Measurements from ENCODE around the gene FNDC3B. TPM values are rescaled to one million over a fixed set of nuclear protein-coding genes. Genes with fewer than 3 reads are reported as not detected.
"Not testable (repeated sequence)": the region's sequence is repeated elsewhere in the genome, so short reads cannot be mapped to it uniquely, and the experiment has no call there.

The FNDC3B gene
- total RNA-seq, 2 donors from 2014 or later = 12.0 to 17.7 TPM

DNA sequence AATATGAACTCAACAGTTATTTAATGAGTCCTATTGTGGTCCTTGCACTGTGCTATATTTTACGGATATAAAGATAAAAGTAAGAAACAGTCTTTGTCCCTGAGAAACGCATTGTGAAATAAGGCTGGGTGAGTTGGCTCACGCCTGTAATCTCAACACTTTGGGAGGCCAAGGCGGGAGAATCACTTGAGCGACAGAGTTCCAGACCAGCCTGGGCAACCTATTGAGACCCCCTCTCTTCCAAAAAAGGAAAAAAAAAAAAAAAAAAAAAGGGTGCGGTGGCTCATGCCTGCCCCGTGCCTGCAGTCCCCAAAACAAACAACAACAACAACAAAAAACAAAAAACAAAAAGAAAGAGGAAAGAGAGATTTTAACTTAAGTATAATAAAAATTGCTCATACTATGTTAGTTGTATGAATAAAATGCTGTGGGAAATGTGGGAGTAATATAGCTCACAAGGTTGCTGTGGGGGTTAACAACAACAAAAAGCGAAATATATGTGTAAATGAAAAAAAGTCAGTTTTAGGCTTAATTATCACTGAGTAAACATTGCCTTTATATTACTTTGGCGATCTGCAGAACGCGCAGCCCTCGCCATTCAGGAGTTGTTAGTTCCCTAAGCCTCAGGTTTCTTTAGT is 461 bp upstream of the FNDC3B start:
- no peak for DNase-seq
- Mint-ChIP-seq H3K4me3 (peak overlapping the region; percentile 97), H3K36me3 (ENCODE audit: insufficient read depth in 2 of 2) (peaks cover 3 to 4% of the 10 kb centered on the region in 2 donors), H3K9me3 (no peaks in the 10 kb centered on the region), H3K27ac (peak overlapping the region; percentile 97), H3K27me3 (ENCODE audit: low read depth) (no peaks in the 10 kb centered on the region), H3K4me1 (ENCODE audit: low read depth) (peaks cover 48% of the 10 kb centered on the region)
- ATAC-seq (replicated peaks in 1 of 2) = peak; percentile 1 to 6

- H3K4me1 Mint-ChIP-seq (ENCODE audit: low read depth) = peaks cover 45% of the 10 kb centered on the region
- no peak overlapping the region for H3K27ac Mint-ChIP-seq
- no peaks in the 10 kb centered on the region for H3K27me3 Mint-ChIP-seq (ENCODE audit: low read depth)
These were observed 951 bp downstream of the FNDC3B start for GRCh38 chr3:172040078-172040980.

DNA sequence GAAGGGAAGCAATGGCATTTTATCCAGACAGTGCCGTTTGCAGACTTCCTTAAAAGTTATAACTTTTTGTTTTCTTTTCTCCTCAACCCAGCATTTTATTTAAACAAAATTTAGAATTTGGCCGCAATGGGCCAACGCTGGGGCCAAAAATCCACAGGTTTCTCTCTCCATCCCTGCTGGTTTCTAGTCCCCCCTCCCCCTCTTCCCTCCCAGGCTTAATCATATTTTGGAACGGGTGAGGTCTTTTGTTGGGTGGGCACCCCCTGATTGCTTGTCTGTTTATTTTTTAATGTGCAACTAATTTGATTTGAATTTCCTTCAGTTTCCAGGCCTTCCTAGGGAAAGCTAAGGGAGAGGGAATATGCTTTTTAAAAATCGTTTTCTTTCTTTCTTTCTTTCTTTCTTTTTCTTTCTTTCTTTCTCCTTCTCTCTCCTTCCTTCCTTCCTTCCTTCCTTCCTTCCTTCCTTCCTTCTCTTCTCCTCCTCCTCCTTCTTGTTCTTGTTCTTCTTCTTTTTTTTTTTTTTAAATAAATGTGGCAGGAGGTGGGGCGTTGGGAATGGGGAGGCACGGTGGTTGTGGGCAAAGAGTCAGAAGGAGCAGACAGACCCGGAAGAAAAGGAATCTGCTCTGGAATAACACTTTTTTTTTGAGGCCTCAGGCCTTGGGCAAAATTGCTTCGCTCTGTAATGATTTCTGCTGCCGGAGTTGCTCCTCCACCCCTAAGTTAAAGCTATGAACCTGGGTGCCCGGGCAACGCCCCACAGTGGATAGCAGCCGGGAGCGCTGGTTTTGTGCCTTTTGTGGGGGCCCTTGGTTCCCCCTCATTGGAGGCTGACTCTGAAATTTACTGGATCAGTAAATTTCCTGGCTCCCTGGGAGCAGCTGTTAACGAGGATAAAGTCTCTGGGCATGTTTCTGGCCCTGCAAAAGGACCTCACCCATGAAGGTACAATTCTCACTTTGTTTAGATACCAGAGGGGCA is 1.9 kb downstream of the FNDC3B start:
- Mint-ChIP-seq H3K4me1 (ENCODE audit: low read depth) (peaks cover 48% of the 10 kb centered on the region), H3K36me3 (ENCODE audit: insufficient read depth in 2 of 2) (peaks cover 3 to 4% of the 10 kb centered on the region in 2 donors), H3K27ac (peak overlapping the region; percentile 93), H3K4me3 (peak overlapping the region; percentile 83 to 92), H3K9me3 (no peaks in the 10 kb centered on the region), H3K27me3 (ENCODE audit: low read depth) (no peaks in the 10 kb centered on the region)
- ATAC-seq (replicated peaks in 1 of 2) (no peak), DNase-seq (no peak)

More at GRCh38 chr3:172040078-172040980, 951 bp downstream of the FNDC3B start:
- Mint-ChIP-seq H3K4me3 (peak overlapping the region; percentile 97), H3K9me3 (no peaks in the 10 kb centered on the region), H3K36me3 (ENCODE audit: insufficient read depth in 2 of 2) (peaks cover 3 to 4% of the 10 kb centered on the region in 2 donors)
- peak; percentile 46 to 68 for DNase-seq
- peak; percentile 35 to 60 for ATAC-seq (replicated peaks in 1 of 2)

DNA sequence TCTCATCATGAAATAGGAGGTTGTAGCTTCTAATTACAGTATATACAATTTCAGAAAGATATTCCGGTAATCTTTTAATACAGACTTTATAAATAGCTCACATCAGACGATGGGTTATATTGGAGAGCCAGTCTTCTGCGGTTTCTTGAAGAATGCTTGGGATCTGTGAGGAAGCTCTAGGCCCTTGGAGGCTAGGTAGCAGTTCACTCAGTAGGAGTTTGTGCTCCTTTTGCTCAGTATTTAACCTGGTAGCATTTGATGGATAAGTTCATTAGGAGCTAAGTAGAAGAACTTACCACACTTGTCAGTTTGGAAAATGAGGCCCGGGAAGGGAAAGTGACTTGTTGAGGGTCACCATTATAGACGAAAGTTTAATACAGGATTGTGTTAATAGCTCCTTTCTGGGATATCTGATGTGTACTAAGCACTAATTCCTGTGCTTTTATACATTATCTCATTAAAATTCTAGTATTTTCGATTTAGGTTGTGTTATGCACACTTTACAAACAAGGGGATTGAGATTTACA is 2.8 kb downstream of the FNDC3B start:
- no peaks in the 10 kb centered on the region for H3K27me3 Mint-ChIP-seq (ENCODE audit: low read depth)
- no peak overlapping the region for H3K27ac Mint-ChIP-seq
- H3K4me3 Mint-ChIP-seq = peak overlapping the region in 1 of 2 donors; percentile 20
- H3K9me3 Mint-ChIP-seq = no peaks in the 10 kb centered on the region
- peaks cover 48% of the 10 kb centered on the region for H3K4me1 Mint-ChIP-seq (ENCODE audit: low read depth)
- DNase-seq (no peak), ATAC-seq (replicated peaks in 1 of 2) (no peak)
- peaks cover 3 to 4% of the 10 kb centered on the region in 2 donors for H3K36me3 Mint-ChIP-seq (ENCODE audit: insufficient read depth in 2 of 2)

DNA sequence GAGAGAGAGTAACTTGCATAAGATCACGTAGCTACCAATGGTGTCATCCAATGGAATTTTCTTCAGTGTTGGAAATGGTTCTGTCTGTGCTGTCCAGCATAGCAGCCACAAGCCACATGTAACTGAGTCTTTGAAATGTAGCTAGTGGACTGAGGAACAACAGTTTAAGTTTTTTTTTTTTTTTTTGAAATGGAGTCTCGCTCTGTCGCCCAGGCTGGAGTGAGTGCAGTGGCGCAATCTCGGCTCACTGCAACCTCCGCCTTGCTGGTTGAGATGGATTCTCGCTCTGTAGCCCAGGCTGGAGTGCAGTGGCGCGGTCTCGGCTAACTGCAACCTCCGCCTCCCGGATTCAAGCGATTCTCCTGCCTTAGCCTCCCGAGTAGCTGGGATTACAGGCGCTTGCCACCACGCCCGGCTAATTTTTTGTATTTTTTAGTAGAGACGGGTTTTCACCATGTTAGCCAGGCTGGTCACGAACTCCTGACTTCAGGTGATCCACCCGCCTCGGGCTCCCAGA is 3.3 kb downstream of the FNDC3B start:
- H3K27me3 Mint-ChIP-seq (ENCODE audit: low read depth); H3K4me3 Mint-ChIP-seq; DNase-seq; H3K27ac Mint-ChIP-seq; H3K36me3 Mint-ChIP-seq (ENCODE audit: insufficient read depth in 2 of 2); H3K9me3 Mint-ChIP-seq; ATAC-seq (replicated peaks in 1 of 2): not testable (repeated sequence)
- H3K4me1 Mint-ChIP-seq (ENCODE audit: low read depth) = peaks cover 43% of the 10 kb centered on the region

DNA sequence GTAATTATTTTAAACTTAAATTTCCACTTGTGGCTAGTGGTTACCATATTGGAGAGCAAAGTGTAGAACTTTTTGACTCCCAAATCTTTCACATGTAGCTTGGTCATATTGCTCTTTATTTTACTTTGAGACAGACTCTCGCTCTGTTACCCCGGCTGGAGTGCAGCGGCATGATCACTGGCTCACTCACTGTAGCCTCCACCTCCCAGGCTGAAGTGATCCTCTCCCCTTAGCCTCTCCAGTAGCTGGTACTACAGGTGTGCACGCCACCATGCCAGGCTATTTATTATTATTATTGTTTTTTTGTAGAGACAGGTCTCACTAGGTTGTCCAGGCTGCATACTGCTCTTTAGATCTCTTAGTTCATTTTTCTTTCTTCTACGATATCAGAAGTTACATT is 3.9 kb downstream of the FNDC3B start:
- peaks cover 3 to 4% of the 10 kb centered on the region in 2 donors for H3K36me3 Mint-ChIP-seq (ENCODE audit: insufficient read depth in 2 of 2)
- no peak for DNase-seq
- peaks cover 40% of the 10 kb centered on the region for H3K4me1 Mint-ChIP-seq (ENCODE audit: low read depth)
- ATAC-seq (replicated peaks in 1 of 2) = no peak
- H3K27me3 Mint-ChIP-seq (ENCODE audit: low read depth) = no peaks in the 10 kb centered on the region
- no peak overlapping the region for H3K27ac Mint-ChIP-seq
- H3K4me3 Mint-ChIP-seq = no peak overlapping the region
- no peaks in the 10 kb centered on the region for H3K9me3 Mint-ChIP-seq

- Mint-ChIP-seq H3K36me3 (ENCODE audit: insufficient read depth in 2 of 2) (peaks cover 3 to 4% of the 10 kb centered on the region in 2 donors), H3K4me3 (no peak overlapping the region), H3K27me3 (ENCODE audit: low read depth) (no peaks in the 10 kb centered on the region), H3K4me1 (ENCODE audit: low read depth) (peaks cover 35% of the 10 kb centered on the region), H3K9me3 (peaks cover 0 to 1% of the 10 kb centered on the region in 2 donors), H3K27ac (no peak overlapping the region)
- no peak for DNase-seq
- ATAC-seq (replicated peaks in 1 of 2) = no peak
These were observed 4.4 kb downstream of the FNDC3B start for GRCh38 chr3:172043766-172044165.

DNA sequence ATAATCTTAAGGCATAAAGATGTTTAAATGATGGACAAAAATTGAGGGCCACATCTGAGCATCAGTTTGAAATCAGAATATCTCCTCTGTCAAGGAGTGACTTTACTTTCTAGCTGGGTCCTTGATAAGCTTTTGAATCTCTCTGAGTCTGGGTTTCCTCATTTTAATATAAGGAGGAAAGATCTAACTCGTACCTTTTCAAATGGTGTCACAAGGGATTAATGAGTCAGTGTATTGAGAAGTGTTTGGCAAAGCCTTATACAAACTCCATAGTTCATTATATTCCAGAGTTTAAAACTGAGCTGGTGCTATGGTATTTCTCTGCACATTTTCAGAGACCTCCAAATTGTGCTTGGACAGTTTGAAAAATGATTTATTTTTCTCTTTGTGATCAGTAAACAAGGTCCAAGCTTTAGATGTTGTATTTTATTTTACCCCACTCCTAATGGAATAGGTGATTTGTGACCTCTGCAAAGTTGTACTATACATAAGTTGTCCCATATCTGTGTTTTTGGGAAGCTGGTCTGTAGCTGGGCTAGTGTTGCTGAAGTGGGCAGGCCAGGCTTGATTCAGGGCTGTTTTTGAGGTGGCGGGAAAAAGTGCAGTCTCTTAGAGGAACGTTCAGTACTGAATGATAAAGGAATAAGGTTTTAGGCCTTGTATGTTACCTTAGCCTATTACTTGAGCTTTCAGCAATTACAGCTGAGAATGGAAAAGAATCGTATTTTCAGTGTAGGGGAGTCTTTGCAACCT is 5.6 kb downstream of the FNDC3B start:
- no peak for ATAC-seq (replicated peaks in 1 of 2)
- H3K27me3 Mint-ChIP-seq (ENCODE audit: low read depth) = no peaks in the 10 kb centered on the region
- peaks cover 38% of the 10 kb centered on the region for H3K4me1 Mint-ChIP-seq (ENCODE audit: low read depth)
- H3K4me3 Mint-ChIP-seq = no peak overlapping the region
- H3K36me3 Mint-ChIP-seq (ENCODE audit: insufficient read depth in 2 of 2) = peaks cover 2 to 4% of the 10 kb centered on the region in 2 donors
- peaks cover 0 to 1% of the 10 kb centered on the region in 2 donors for H3K9me3 Mint-ChIP-seq
- no peak for DNase-seq
- peak overlapping the region; percentile 7 for H3K27ac Mint-ChIP-seq

GRCh38 chr3:172046268-172046915 is 7.0 kb downstream of the FNDC3B start:
- H3K27ac Mint-ChIP-seq = peak overlapping the region; percentile 70
- ATAC-seq (replicated peaks in 1 of 2) (peak; percentile 76 to 78), DNase-seq (no peak)
- H3K4me1 Mint-ChIP-seq (ENCODE audit: low read depth) = peaks cover 34% of the 10 kb centered on the region
- H3K36me3 Mint-ChIP-seq (ENCODE audit: insufficient read depth in 2 of 2) = peaks cover 0 to 6% of the 10 kb centered on the region in 2 donors
- no peaks in the 10 kb centered on the region for H3K27me3 Mint-ChIP-seq (ENCODE audit: low read depth)
- peak overlapping the region; percentile 10 to 64 for H3K4me3 Mint-ChIP-seq
- peaks cover 0 to 1% of the 10 kb centered on the region in 2 donors for H3K9me3 Mint-ChIP-seq

DNA sequence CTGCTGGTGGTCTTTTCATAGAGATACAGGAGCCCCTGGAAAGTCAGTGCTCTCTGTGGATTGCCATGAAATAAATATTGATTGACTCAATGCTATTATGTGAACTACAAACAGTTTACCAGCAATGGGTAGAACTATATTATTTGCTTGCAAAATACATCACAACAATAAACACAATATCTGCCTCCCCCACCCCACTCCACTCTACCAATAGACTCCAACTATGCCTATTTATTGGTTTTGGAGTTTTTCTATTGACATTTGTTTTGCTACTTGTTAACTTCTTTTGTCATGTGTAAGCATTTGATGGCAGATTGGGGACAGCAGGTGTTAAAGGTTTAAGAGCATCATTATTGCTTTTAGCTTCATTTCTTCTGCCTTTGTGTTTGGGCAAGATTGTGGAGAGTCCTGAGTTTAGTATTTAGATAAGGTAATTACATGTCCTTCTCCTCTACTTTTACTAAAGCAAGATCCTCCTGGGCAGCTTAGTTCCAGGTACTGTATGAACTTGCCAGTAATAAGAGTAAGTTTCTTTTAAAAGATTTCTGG is 8.3 kb downstream of the FNDC3B start:
- no peak for ATAC-seq (replicated peaks in 1 of 2)
- peaks cover 0 to 1% of the 10 kb centered on the region in 2 donors for H3K9me3 Mint-ChIP-seq

GRCh38 chr3:172048599-172048998 is 9.2 kb downstream of the FNDC3B start:
- no peaks in the 10 kb centered on the region for H3K27me3 Mint-ChIP-seq (ENCODE audit: low read depth)
- no peak for ATAC-seq (replicated peaks in 1 of 2)
- no peak overlapping the region for H3K27ac Mint-ChIP-seq
- H3K9me3 Mint-ChIP-seq = peaks cover 0 to 1% of the 10 kb centered on the region in 2 donors
- peaks cover 35% of the 10 kb centered on the region for H3K4me1 Mint-ChIP-seq (ENCODE audit: low read depth)
- H3K36me3 Mint-ChIP-seq (ENCODE audit: insufficient read depth in 2 of 2) = peaks cover 0 to 11% of the 10 kb centered on the region in 2 donors
- H3K4me3 Mint-ChIP-seq = no peak overlapping the region
- no peak for DNase-seq

More for the DNA sequence above, 8.3 kb downstream of the FNDC3B start:
- Mint-ChIP-seq H3K4me3 (no peak overlapping the region), H3K36me3 (ENCODE audit: insufficient read depth in 2 of 2) (peaks cover 0 to 11% of the 10 kb centered on the region in 2 donors), H3K27ac (no peak overlapping the region), H3K27me3 (ENCODE audit: low read depth) (no peaks in the 10 kb centered on the region), H3K4me1 (ENCODE audit: low read depth) (peaks cover 35% of the 10 kb centered on the region)
- DNase-seq = no peak
